IPS-NIHi7 (cell line): ENCODE data around the gene RNF215.
"Not testable (repeated sequence)": the region's sequence is repeated elsewhere in the genome, so short reads cannot be mapped to it uniquely, and the experiment has no call there.

Experiments
- DNase-seq: peaks from one replicate; pipeline ENCODE4 v3.0.0; 2012; ENCODE audit warnings: mixed read lengths; ENCODE audit errors: extremely low spot score

Gene RNF215

GRCh38 chr22:30421695-30422480 lies 34.7 kb upstream of the RNF215 start:
- no peak for DNase-seq

GRCh38 chr22:30420347-30421125 lies 33.3 kb upstream of the RNF215 start:
- DNase-seq = no peak

GRCh38 chr22:30416837-30417236 lies 29.6 kb upstream of the RNF215 start:
- no peak for DNase-seq

- DNase-seq = no peak
Measured at GRCh38 chr22:30416403-30416802, 29.2 kb upstream of the RNF215 start.

- no peak for DNase-seq
Measured at GRCh38 chr22:30414525-30415047, 27.4 kb upstream of the RNF215 start.

GRCh38 chr22:30413745-30414524 lies 26.7 kb upstream of the RNF215 start:
- no peak for DNase-seq

- DNase-seq = no peak
Measured at GRCh38 chr22:30413001-30413400, 25.8 kb upstream of the RNF215 start.

- no peak for DNase-seq
Measured at GRCh38 chr22:30411780-30412179, 24.6 kb upstream of the RNF215 start.

GRCh38 chr22:30408388-30409102 lies 21.3 kb upstream of the RNF215 start:
- DNase-seq = no peak

GRCh38 chr22:30406400-30406799 lies 19.2 kb upstream of the RNF215 start:
- no peak for DNase-seq

- DNase-seq = no peak
Measured at GRCh38 chr22:30405731-30406130, 18.5 kb upstream of the RNF215 start.

- DNase-seq = no peak
Measured at GRCh38 chr22:30404307-30404706, 17.1 kb upstream of the RNF215 start.

- DNase-seq = not testable (repeated sequence)
Measured at GRCh38 chr22:30402766-30403104, 15.5 kb upstream of the RNF215 start.

- DNase-seq = peak; percentile 60
Measured at GRCh38 chr22:30402028-30402765, 15.0 kb upstream of the RNF215 start.

- DNase-seq = not testable (repeated sequence)
Measured at GRCh38 chr22:30401024-30401423, 13.8 kb upstream of the RNF215 start.

- DNase-seq = no peak
Measured at GRCh38 chr22:30400159-30400558, 12.9 kb upstream of the RNF215 start.

- DNase-seq = no peak
Measured at GRCh38 chr22:30399718-30400117, 12.5 kb upstream of the RNF215 start.

- no peak for DNase-seq
Measured at GRCh38 chr22:30398685-30399680, 11.8 kb upstream of the RNF215 start.
